NCI-H2196 (cell line): ENCODE data around the gene SYT9.

Experiments used
- DNase-seq: peaks from one replicate; lab custom pipeline; 2025; ENCODE audit not compliant: unreplicated experiment; lab: John Stamatoyannopoulos, UW

Gene SYT9

GRCh38 chr11:7421136-7421535, 169.4 kb downstream of the SYT9 start:
- no peak for DNase-seq

DNA sequence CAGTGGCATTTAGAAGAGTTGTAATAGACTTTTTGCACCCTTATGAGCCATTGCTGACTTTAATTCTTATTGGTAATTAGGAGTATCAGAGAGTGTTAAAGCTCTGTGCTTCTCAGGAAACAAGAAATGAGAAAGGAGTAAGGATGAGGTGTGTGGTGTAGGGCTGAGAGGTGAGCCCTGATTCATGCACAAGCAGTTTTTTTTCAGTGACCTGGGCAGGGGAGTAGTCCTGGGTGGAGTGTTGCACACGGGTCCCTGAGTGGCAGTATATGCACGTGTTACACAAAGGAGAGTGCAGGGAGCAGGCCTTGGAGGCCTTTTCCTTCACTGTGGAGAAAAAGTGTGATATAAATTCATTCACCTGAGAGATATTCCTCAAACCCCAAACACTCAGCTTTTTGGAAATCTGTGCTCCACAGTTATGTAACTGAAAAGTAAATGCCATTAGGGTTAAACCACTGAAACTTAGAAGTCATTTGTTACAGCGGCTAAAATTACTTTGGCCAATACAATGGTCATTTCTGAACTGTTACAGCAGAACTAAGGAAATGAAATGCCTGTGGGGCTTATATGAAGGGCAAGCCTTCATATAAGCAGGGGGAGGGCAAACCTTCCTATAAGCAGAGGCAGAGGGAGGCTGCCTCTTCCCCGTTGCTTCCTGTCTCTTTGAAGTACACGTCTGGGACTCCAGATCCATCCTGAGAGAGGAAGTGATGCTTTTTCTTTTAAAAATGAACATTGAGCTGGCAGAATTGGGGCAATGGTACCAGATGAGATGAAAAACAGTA, 171.0 kb downstream of the SYT9 start:
- DNase-seq, result no peak

DNA sequence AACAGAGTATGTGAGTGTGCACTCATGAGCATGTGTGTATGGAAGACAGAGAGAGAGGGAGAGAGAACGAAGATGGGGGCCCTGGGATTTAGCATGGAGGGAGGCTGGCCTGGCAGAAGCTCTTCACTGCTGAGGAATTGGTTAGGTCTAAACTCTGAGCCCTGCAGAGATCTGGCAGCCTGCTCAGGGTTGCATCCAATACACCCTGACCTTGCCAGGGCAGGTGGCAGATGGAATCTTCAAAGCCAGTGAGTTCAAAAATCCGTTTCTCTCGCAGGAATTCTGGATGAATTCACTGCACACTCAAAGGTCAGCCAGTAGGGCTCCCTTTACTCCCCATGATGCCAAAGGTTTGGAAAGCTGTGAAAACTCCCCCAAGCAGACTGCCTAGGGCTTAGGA, 172.2 kb downstream of the SYT9 start:
- no peak for DNase-seq

GRCh38 chr11:7427733-7428132, 176.0 kb downstream of the SYT9 start:
- DNase-seq, result no peak

DNA sequence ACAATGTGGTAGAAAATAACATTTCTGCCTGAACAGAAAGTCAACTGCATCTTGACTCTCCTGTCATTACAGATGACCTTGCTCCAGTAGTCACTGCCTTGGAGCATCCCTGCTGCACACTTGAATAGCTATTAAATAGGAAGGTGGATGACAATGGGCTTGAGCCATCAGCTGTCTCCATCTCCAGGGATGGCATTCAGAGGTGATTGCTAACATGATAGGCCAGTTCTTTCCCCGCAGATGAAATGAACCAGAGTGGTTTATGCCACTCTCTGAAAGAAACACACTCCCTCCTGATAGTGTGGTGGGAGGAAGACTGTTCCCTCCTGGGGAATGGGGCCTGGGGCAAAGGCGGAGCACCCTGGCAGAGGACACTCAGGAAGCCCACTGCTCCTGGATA, 176.5 kb downstream of the SYT9 start:
- DNase-seq, result no peak

DNA sequence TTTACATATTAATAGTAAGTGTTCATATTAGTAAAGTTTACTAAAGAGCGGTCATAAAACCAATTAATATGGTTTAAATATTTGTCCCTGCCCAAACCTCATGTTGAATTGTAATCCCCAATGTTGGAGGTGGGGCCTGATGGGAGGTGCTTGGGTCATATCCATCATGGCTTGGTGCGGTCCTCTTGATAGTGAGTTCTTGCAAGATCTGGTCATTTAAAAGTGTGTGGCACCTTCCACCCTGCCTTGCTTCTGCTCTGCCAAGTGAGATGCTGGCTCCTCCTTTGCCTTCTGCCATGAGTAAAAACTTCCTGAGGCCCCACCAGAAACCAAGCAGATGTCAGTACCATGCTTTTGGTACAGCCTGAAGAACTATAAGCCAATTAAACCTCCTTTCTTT, 178.8 kb downstream of the SYT9 start:
- no peak for DNase-seq

- no peak for DNase-seq
Observed at GRCh38 chr11:7435176-7435575, 183.5 kb downstream of the SYT9 start.

GRCh38 chr11:7436146-7436545, 184.4 kb downstream of the SYT9 start:
- DNase-seq, result no peak

GRCh38 chr11:7436657-7437056, 185.0 kb downstream of the SYT9 start:
- no peak for DNase-seq

GRCh38 chr11:7437696-7438095, 186.0 kb downstream of the SYT9 start:
- no peak for DNase-seq

GRCh38 chr11:7439746-7440320, 188.1 kb downstream of the SYT9 start:
- no peak for DNase-seq

GRCh38 chr11:7442588-7443215, 191.0 kb downstream of the SYT9 start:
- peak; percentile 60 for DNase-seq

DNA sequence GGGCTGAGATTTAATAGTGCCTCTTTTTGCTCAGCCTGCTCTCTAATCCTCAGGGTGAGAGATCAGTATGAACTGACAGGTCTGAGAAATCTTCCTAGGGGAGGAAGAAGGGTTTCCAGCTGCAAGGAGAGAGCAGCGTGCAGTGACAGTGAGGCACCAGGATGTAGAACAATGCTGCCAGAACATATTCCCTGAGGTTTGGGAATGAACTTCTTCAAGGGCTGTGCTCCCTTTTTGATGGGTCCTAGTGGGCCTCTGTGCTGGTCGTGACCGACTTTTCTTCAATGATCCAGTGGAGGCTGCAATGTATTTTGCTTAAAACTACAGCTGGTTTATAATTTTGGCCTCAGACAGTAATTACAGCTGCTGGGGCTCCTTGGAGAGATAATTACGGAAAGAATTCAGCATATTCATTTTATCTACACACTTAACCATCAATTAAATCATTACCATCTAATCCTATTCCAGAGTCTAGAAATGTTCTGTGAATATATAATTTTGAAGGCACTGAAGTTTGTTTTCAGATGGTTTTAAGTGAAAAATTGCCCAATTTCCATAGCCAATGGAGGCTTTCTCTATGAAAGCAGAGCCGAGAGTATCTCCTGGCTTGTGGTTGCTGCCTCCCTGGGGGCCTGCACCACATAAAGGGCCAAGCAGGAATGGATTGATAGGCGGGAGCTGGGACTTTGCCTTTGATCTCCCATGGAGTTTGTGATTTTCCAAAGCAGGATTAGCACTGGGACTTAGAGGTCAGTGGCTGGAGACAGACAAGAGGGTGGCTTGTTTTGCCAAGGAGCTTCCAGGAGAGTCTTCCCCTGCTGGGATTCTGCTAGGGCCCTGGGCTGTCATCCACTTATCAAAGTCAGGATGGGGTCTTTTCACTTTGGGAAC, 192.6 kb downstream of the SYT9 start:
- no peak for DNase-seq

DNA sequence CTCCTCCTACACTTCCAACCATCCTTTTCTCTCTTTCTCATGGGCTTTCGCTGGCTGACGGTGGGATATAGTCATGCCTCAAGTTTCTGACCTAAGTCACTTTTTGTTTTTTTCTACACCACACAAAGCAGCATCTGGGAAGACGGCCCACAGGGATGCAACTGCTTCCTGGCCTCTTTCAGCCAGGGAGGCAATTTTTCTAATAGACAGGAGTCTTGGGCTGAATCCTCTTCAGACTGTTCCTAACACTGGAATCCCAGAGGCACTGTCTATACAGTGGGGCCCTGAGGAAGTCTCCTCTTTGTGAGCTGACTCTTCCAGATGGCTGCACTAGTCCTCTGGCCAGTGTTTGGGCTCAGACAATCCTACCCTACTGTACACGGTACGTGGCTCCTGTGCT, 193.9 kb downstream of the SYT9 start:
- DNase-seq, result no peak

- DNase-seq, result no peak
Observed at GRCh38 chr11:7448201-7448600, 196.5 kb downstream of the SYT9 start.

DNA sequence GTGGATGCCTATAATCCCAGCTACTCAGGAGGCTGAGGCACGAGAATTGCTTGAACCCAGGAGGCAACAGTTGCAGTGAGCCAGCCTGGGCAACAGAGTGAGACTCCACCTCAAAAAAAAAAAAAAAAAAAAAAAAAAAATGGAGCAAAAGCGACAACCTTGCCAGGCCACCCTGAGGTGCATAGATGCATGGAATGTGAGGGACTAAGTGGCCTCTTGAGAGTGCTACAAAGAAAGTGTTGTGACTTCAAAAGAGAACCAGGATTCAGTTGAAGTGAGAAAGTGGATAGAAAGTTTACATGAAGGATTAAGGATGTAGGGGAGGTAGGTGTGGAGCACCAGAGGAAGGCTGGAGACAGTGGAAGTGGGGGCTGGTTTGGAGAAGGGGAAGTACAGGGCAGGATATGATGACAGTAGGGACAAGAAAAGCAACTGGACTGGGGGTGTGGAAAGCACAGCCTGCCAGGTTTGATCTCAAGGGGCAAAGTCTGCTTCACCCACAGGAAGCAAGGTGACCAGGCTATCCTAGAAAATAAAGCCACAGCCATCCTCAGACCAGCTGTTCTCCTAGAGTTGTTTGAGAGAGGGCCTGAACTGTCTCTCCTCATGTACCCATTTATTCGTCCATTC, 197.6 kb downstream of the SYT9 start:
- DNase-seq, result no peak

GRCh38 chr11:7449841-7450214, 198.1 kb downstream of the SYT9 start:
- no peak for DNase-seq

DNA sequence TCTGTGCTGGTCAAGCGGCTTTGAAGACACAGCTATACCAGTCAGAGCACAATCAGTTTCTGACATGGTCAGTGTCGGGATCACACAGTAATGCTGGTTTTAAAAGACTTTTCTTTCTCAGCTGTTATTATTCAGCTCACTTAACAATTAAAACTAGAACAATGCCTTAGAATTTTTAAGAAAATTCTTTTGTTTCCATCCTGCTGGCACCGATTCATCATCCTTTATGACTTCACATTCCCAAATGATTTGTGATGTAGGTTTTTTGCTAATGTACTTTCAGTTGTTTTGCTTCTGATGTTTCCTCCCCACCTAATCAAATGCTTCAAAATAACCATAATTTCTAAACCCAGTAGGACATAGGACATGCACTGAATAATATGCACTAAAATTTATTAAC, 199.1 kb downstream of the SYT9 start:
- no peak for DNase-seq

GRCh38 chr11:7451520-7451919, 199.8 kb downstream of the SYT9 start:
- no peak for DNase-seq

- no peak for DNase-seq
Observed at GRCh38 chr11:7451952-7452494, 200.3 kb downstream of the SYT9 start.

- DNase-seq, result no peak
Observed at GRCh38 chr11:7454854-7455253, 203.2 kb downstream of the SYT9 start.
